HG03520 (cell line): ENCODE data around the gene PHKG2.

Experiments
- ATAC-seq: cut with Tn5 transposase; IDR thresholded peaks from one replicate; pipeline ENCODE4 v1.9.1; 2021; ENCODE audit warnings: mild to moderate bottlenecking, moderate library complexity; ENCODE audit not compliant: unreplicated experiment

Gene PHKG2

DNA sequence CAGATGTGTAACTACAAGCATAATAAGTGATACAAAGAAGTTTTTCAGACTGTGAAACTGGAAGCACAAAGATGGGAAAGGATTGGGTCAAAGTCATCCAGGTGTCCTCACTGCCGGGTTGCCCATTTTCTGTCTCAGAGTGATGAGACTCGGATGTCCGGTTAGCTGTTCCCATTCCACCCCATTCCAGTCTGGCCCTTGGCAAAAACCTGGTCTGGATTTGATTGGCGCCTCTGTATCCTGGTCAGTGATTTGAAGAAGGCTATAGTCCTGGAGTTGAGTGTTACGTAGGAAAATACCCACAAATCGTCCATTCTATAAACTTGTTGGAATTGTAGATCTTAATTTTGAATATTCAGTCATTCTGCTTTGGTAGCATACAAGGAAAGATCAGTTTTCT, 19.9 kb upstream of the PHKG2 start:
- ATAC-seq = no peak

DNA sequence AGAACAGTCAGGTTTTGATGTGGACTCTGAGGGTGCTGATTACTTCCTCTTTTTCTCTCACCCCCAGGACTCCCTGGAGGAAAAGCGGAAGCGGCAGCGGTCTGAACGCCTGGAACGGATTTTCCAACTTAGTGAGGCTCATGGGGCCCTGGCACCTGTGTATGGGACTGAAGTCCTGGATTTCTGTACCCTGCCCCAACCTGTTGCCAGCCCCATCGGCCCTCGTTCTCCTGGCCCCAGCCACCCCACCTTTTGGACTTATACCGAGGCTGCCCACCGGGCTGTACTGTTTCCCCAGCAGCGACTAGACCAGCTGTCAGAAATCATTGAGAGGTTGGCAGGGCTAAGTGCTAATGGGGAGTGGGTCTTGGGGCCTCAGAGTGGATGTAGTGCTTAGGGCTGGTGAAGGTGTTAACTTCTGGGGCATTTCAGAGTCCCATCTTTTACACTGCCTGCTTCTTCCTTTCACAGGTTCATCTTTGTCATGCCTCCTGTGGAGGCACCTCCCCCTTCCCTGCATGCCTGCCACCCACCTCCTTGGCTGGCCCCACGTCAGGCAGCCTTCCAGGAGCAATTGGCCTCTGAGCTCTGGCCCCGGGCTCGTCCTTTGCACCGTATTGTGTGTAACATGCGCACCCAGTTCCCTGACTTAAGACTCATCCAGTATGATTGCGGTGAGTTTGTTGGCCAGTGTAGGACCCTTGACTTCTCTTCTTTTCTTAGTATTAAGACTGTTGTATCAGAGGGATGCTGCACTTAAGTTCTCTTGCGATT, 19.1 kb upstream of the PHKG2 start:
- ATAC-seq = no peak

DNA sequence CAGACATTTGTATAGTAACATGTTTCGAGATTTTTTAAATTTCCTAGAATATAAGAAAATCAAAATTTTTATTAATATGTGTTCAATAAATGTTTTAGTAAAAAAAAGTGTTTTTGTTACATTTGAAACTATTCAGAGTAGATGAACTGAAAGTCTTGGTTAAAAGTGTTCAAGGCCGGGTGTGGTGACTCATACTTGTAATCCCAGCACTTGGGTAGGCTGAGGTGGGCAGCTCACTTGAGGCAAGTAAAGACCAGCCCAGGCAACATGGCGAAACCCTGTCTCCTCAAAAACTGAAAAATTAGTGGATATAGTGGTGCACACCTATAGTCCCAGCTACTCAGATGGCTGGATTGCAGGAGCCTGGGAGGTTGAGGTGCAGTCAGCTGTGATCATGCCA, 16.8 kb upstream of the PHKG2 start:
- ATAC-seq = no peak

DNA sequence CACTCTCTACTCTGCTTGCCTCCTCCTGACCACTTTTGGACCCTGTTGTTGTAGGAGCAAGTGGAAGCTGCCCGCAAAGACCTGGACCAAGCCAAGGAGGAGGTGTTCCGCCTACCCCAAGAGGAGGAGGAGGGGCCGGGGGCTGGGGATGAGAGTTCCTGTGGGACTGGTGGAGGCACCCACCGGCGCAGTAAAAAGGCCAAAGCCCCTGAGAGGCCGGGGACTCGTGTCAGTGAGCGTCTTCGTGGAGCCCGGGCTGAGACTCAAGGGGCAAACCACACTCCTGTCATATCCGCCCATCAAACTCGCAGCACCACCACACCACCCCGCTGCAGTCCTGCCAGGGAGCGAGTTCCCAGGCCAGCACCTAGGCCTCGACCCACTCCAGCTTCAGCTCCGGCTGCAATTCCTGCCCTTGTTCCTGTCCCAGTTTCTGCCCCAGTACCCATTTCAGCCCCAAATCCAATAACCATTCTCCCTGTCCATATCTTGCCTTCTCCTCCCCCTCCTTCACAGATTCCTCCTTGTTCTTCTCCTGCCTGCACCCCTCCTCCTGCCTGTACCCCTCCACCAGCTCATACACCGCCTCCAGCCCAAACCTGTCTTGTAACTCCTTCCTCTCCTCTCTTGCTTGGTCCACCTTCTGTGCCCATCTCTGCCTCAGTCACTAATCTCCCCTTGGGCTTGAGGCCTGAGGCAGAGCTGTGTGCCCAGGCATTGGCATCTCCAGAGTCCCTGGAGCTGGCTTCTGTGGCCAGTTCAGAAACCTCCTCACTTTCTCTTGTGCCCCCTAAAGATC, 11.0 kb upstream of the PHKG2 start:
- ATAC-seq = no peak

DNA sequence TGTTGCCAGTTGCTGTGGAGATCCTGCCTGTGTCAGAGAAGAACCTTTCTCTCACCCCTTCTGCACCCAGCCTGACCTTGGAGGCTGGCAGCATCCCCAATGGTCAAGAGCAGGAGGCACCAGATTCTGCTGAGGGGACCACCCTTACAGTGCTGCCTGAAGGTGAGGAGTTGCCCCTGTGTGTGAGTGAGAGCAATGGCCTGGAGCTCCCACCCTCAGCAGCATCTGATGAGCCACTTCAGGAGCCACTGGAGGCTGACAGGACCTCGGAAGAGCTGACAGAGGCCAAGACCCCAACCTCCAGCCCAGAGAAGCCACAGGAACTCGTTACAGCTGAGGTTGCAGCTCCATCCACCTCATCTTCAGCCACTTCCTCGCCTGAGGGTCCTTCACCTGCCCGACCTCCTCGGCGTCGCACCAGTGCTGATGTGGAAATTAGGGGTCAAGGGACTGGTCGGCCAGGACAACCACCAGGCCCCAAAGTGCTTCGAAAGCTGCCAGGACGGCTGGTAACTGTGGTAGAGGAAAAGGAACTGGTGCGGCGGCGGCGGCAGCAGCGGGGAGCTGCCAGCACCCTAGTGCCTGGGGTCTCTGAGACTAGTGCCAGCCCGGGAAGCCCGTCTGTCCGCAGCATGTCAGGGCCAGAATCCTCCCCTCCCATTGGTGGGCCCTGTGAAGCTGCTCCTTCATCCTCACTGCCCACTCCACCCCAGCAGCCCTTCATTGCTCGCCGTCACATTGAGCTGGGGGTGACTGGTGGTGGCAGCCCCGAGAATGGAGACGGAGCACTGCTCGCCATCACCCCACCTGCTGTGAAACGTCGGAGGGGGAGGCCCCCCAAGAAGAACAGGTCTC, 10.2 kb upstream of the PHKG2 start:
- ATAC-seq = no peak

DNA sequence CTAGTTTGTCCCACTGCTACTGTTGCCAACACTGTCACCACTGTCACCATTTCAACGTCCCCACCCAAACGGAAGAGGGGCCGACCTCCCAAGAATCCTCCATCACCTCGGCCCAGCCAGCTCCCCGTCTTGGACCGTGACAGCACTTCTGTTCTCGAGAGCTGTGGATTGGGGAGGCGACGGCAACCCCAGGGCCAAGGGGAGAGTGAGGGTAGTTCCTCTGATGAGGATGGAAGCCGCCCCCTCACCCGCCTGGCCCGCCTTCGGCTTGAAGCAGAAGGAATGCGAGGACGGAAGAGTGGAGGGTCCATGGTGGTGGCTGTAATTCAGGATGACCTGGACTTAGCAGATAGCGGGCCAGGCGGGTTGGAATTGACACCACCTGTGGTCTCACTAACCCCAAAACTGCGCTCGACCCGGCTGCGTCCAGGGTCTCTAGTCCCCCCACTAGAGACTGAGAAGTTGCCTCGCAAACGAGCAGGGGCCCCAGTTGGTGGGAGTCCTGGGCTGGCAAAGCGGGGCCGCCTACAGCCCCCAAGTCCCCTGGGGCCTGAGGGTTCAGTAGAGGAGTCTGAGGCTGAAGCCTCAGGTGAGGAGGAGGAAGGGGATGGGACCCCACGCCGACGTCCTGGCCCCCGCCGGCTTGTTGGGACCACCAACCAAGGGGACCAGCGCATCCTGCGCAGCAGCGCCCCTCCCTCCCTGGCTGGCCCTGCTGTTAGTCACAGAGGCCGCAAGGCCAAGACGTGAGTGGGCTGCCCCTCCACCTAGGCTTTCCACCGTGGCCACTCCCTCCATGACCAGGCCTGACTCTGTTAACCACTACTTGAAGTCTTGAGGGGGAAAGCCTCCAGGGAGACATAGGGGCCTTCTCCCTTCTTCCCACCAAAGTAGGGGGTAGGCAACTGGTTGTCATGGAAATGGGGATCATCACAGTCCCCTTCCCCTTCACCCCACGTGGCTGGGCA, 9.0 kb upstream of the PHKG2 start:
- no peak for ATAC-seq

DNA sequence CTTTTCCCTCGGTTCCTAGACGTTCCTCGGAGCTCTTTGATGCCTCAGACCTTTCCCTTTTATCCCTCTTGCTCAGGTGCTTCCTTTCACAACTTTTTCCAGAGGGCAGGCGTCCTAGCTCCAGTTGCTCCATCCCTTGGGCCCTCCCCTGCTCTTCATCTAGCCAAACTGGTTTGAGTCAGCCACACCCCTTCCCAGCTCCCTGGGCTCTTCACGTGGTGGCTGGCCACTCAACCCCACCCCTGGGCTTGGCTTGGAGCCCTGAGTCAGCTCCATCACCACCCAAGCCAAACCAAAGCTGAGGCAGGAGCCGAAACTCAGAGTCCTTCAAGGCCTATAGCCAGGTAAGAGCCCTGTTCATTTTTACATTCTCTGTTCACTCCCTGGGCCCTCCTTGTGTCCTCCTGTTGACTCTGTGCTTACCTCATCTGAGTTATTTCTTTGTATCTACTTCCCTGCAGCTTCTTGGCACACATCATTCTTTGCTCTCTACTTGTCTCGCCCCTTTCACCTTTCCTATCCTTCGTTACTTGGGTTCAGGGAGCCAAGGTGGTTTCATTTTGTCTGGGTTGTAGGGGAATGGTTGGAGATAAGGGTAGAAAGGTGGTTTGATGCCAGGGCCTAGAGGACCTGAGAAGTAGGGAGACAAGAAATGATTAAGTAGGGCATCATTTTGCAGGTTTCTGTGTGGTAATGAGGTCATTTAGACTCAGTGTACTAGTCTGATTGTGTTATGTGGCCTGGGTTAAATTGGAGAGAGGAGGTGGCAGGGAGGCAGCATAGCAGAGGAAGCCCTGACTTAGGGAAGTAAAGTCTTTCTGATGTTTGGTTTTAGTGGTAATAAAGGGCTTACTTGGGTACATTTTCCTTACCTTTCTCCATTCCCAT, 7.6 kb upstream of the PHKG2 start:
- no peak for ATAC-seq

DNA sequence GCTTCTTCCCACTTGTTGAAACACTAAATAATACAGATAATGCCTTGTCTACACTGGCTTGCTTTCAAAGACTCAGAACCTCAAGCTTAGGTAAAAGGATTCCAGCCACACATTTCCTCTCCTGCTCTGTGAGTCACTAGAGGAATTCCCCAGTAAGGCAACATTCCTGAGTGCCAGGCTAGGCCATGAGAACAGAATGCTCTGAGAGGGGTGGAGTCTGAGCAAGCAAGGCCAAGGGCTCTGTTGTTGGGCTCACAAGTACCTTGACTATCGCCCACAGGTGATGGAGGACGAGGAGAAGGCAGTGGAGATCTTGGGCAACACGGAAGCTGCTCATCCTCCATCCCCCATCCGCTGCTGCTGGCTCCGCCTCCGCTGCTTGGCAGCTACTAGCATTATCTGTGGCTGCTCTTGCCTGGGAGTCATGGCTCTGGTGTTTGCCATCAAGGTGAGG, 6.7 kb upstream of the PHKG2 start:
- ATAC-seq = no peak

DNA sequence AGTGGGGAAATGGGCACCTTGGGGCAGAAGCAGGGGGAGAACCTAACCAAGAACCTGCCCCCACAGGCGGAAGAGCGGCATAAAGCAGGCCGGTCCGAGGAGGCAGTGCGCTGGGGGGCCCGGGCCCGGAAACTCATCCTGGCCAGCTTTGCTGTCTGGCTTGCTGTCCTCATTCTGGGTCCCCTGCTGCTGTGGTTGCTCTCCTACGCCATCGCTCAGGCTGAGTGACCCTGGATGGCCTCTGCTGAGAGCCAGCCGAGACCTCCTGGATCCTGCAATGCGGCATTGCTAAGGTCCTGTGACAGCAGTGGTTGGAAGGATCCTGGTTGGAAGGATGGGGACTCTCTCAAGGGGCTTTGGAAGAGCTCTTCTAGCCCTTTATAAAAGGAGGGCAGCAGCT, 4.5 kb upstream of the PHKG2 start:
- ATAC-seq = no peak

DNA sequence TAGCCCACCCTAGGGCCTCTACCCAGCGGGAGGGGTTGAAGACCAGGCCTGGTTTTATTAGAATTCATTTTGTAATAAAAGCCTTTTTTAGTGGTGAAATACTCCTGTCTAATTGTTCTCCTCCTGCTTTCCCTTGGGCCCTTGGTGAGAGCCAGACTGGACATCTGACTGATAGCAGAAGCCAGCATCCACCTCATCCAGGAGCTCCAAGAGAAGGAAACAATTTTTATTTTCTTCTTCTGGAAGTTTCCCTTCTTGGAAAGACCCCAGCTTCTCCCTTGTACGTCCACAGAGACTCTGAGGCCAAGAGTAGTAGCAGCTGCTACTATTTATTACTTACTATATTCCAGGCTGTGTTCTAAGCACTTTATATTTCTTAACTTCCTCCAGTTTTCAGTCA, 4.0 kb upstream of the PHKG2 start:
- no peak for ATAC-seq

DNA sequence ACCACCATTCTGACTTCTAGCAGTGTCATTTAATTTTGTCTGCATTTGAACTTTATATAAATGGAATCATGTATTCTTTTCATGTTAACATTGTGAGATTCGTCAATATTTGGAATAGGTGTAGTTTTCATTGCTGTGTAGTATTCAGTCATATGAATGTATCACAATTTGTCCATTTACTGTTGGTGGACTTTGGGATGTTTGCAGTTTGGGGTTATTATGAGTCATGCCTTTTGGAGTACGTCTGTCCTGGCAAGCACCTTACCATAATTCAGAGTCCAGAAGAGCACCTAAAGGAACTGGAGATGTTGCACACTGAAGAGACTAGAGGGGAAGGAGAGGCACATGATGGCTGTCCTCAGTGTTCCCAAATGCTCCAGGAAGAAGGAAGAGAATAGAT, 3.1 kb upstream of the PHKG2 start:
- ATAC-seq = no peak

DNA sequence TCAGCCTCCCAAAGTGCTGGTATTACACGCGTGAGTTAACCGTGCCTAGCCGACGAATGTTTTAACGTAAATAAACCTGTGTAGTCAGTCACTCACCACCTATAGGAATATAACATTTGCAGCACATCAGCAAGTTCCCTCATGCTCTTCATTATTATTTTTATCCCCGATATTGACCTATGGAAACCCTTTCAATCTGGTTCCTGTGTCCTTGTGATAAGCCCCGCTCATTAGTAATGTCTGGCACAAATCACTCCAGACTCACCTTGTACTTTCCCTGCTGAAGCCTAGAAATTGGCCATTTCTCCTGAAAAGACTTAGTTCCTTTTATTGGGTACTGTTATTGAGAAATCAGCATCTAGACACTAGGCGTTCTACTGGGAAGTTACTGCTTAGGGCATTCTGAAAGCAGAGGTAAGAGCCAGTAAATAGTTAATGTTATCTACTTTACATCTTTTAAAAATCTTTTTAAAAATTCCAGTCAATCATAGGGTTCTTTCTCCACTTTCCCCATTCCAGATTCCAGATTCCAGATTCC, 1.5 kb upstream of the PHKG2 start:
- no peak for ATAC-seq

DNA sequence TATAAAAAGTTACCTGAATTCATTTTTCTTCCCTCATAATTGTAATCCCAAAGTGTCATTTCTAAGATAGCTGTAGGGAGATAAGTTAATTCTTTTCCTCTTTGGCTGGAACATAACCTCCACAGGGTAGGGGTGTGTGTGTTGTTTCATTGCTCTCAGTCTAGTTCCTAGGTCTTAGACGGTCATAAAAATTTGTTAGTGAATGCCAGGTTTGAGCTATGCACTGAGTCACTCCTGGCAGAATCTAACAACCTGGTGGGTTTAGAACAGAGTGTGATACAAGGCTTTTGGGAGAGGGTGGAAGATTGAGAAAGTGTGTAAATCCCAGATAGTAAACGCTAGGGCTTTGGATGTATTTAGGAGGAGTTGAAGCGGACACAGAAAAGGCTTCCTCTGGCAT, 894 bp upstream of the PHKG2 start:
- no peak for ATAC-seq

DNA sequence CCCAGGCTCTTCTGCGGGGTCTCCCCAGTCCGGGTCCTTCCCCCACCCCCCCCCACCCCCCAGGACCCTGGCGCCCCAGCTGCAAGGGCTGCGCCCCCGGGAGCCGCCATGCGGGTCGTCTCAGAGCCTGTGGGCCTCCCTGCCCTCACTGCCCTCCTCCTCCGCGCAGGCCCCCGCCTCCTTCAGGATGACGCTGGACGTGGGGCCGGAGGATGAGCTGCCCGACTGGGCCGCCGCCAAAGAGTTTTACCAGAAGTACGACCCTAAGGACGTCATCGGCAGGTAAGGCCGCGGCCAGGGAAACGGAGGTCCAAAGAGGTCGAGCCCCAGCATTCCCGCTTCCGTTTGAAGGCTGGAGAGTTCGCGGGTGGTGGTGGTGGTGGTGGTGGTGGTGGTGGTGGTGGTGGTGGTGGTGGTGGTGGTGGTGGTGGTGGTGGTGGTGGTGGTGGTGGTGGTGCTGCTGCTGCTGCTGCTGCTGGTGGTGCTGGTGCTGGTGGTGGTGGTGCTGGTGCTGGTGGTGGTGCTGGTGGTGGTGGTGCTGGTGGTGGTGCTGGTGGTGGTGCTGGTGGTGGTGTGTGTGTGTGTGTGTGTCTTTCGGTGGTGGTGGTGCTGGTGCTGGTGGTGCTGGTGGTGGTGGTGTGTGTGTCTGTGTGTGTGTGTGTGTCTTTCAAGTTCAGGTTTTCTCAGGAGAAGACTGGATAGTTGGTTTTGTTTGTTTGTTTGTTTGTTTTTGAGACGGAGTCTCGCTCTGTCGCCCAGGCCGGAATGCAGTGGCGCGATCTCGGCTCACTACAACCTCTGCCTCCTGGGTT, 615 bp downstream of the PHKG2 start:
- ATAC-seq = no peak

DNA sequence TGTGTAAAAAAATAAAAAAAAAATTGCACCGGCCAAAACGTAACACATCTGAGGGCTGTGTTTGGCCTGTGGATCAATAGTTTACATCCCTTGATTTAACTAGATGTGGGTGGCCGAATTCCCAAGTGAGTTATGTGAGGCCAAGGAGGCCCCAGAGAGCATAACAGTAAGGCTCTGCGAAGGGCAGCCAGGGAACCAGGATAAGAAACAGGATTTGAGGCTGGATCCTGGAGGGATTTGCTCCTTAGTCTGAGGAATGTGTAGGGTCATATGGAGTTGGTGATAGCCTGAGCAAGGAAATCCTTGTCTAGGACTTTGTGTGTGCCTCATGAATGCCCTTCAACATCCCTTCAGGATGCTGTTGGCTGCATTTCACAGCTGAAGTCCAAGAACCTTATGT, 2.0 kb downstream of the PHKG2 start:
- no peak for ATAC-seq

DNA sequence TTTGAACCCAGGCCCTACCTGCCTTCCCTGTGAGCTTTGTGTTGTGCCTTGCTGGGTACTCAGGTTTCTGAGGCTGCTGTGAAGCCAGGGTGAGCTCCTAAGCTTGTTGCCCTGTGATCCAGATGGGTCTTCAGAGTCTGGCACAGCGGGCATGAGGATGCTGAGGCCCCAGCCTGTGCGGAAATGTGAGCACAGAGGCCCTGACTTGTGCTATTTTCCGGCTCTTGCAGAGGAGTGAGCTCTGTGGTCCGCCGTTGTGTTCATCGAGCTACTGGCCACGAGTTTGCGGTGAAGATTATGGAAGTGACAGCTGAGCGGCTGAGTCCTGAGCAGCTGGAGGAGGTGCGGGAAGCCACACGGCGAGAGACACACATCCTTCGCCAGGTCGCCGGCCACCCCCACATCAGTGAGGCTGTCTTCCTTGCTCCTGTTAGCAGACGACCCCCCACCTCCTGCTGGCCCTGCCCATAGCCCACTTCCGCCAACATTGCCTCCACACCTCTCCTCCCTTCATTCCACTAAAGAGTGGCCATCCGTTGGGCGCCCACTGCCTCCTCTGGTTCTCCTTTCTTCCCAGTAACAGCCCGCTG, 2.7 kb downstream of the PHKG2 start:
- ATAC-seq = no peak

DNA sequence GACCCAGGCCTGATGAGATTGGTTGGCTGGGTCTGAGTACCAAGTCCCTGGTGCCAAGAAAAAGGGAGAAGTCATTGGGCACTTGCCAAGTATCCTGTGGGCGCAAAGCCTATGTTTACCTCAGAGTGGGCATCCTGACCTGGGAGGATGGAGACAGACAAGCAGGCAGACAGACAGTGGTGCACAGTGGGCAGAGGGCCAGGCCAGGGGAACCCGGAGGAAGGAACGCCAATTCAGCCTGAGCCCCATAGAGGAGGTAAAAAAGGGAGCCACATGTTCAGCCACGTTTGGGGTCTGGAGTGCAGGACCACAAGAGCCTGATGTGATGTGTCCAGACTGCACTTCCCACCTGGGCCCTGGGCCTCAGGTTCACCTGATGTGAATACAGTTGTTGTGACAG, 5.4 kb downstream of the PHKG2 start:
- ATAC-seq = no peak
